ENCODE data around the gene UNC119.
"Not testable (repeated sequence)": the region's sequence is repeated elsewhere in the genome, so short reads cannot be mapped to it uniquely, and the experiment has no call there.

The UNC119 gene

GRCh38 chr17:28540231-28540630 lies 12.2 kb downstream of the UNC119 start:
- no peak for DNase-seq

- DNase-seq: no peak
Observed at GRCh38 chr17:28538296-28538895, 14.0 kb downstream of the UNC119 start.

- DNase-seq: no peak
Observed at GRCh38 chr17:28537219-28537610, 15.2 kb downstream of the UNC119 start.

- DNase-seq: no peak
Observed at GRCh38 chr17:28536532-28537218, 15.7 kb downstream of the UNC119 start.

- DNase-seq: no peak
Observed at GRCh38 chr17:28534740-28535375, 17.6 kb downstream of the UNC119 start.

- DNase-seq: no peak
Observed at GRCh38 chr17:28533091-28533807, 19.2 kb downstream of the UNC119 start.

GRCh38 chr17:28532050-28532960 lies 20.1 kb downstream of the UNC119 start:
- DNase-seq: no peak

GRCh38 chr17:28530926-28531325 lies 21.5 kb downstream of the UNC119 start:
- no peak for DNase-seq

GRCh38 chr17:28530250-28530649 lies 22.2 kb downstream of the UNC119 start:
- DNase-seq: no peak

GRCh38 chr17:28529013-28529400 lies 23.4 kb downstream of the UNC119 start:
- DNase-seq: no peak

GRCh38 chr17:28528327-28529012 lies 24.0 kb downstream of the UNC119 start:
- DNase-seq: no peak

GRCh38 chr17:28527859-28528258 lies 24.6 kb downstream of the UNC119 start:
- no peak for DNase-seq

GRCh38 chr17:28527181-28527681 lies 25.2 kb downstream of the UNC119 start:
- DNase-seq: no peak

- no peak for DNase-seq
Observed at GRCh38 chr17:28526381-28526780, 26.0 kb downstream of the UNC119 start.

- no peak for DNase-seq
Observed at GRCh38 chr17:28524476-28525424, 27.7 kb downstream of the UNC119 start.

GRCh38 chr17:28523876-28524275 lies 28.5 kb downstream of the UNC119 start:
- no peak for DNase-seq

GRCh38 chr17:28523186-28523585 lies 29.2 kb downstream of the UNC119 start:
- DNase-seq: no peak

GRCh38 chr17:28522281-28522680 lies 30.1 kb downstream of the UNC119 start:
- not testable (repeated sequence) for DNase-seq

GRCh38 chr17:28521311-28522085 lies 30.9 kb downstream of the UNC119 start:
- no peak for DNase-seq

- DNase-seq: no peak
Observed at GRCh38 chr17:28520687-28521086, 31.7 kb downstream of the UNC119 start.

All from T-helper 2 cell (primary cell).